Measurements from ENCODE around the gene HRK.

GRCh38 chr12:116876151-116876869 is 4.9 kb downstream of the HRK start:
- TF ChIP-seq POLR2AphosphoS5 (IDR thresholded peaks at IDR 0.05; ENCODE audit: low read depth, low read length) (no peak), POLR2A (IDR thresholded peaks at IDR 0.05; ENCODE audit: low read depth, low read length) (no peak)
